NCI-H748 (cell line): ENCODE data around the gene CDKL1.
"Not testable (repeated sequence)": the region's sequence is repeated elsewhere in the genome, so short reads cannot be mapped to it uniquely, and the experiment has no call there.

ENCODE experiments used
- DNase-seq: peaks from one replicate; lab custom pipeline; 2025; ENCODE audit not compliant: unreplicated experiment; lab: John Stamatoyannopoulos, UW

Gene CDKL1

GRCh38 chr14:50357753-50358395 is 38.8 kb downstream of the CDKL1 start:
- DNase-seq, result no peak

- no peak for DNase-seq
Observed at GRCh38 chr14:50357124-50357523, 39.6 kb downstream of the CDKL1 start.

GRCh38 chr14:50356283-50356682 is 40.4 kb downstream of the CDKL1 start:
- not testable (repeated sequence) for DNase-seq

GRCh38 chr14:50355692-50356091 is 41.0 kb downstream of the CDKL1 start:
- no peak for DNase-seq

- no peak for DNase-seq
Observed at GRCh38 chr14:50354527-50354926, 42.2 kb downstream of the CDKL1 start.

GRCh38 chr14:50353126-50353525 is 43.6 kb downstream of the CDKL1 start:
- no peak for DNase-seq

GRCh38 chr14:50352584-50352983 is 44.1 kb downstream of the CDKL1 start:
- no peak for DNase-seq

- DNase-seq, result no peak
Observed at GRCh38 chr14:50350975-50351374, 45.7 kb downstream of the CDKL1 start.

- no peak for DNase-seq
Observed at GRCh38 chr14:50348933-50349332, 47.7 kb downstream of the CDKL1 start.

- no peak for DNase-seq
Observed at GRCh38 chr14:50347521-50347920, 49.2 kb downstream of the CDKL1 start.

- no peak for DNase-seq
Observed at GRCh38 chr14:50345846-50346422, 50.7 kb downstream of the CDKL1 start.

GRCh38 chr14:50344876-50345563 is 51.7 kb downstream of the CDKL1 start:
- no peak for DNase-seq

- DNase-seq, result no peak
Observed at GRCh38 chr14:50344116-50344775, 52.4 kb downstream of the CDKL1 start.

- no peak for DNase-seq
Observed at GRCh38 chr14:50343434-50343833, 53.2 kb downstream of the CDKL1 start.

GRCh38 chr14:50342221-50343078 is 54.2 kb downstream of the CDKL1 start:
- peak; percentile 19 for DNase-seq

GRCh38 chr14:50340963-50341362 is 55.7 kb downstream of the CDKL1 start:
- no peak for DNase-seq

- DNase-seq, result no peak
Observed at GRCh38 chr14:50340045-50340444, 56.6 kb downstream of the CDKL1 start.

- DNase-seq, result no peak
Observed at GRCh38 chr14:50339178-50339804, 57.4 kb downstream of the CDKL1 start.

- DNase-seq, result no peak
Observed at GRCh38 chr14:50338587-50338986, 58.1 kb downstream of the CDKL1 start.

- DNase-seq, result peak; percentile 37
Observed at GRCh38 chr14:50335989-50336824, 60.5 kb downstream of the CDKL1 start.
